CD4-positive, alpha-beta T cell treated with Interleukin-1 beta for 1 hour (primary cell): ENCODE data around the gene BEND5.

Experiments
- DNase-seq, 2 donors: peaks; one replicate each; pipeline ENCODE4 v3.0.0-alpha.2; 2020 to 2022

Gene BEND5

GRCh38 chr1:48761986-48762385, 14.7 kb downstream of the BEND5 start:
- no peak for DNase-seq

- no peak for DNase-seq
Measured at GRCh38 chr1:48761411-48761810, 15.3 kb downstream of the BEND5 start.

DNA sequence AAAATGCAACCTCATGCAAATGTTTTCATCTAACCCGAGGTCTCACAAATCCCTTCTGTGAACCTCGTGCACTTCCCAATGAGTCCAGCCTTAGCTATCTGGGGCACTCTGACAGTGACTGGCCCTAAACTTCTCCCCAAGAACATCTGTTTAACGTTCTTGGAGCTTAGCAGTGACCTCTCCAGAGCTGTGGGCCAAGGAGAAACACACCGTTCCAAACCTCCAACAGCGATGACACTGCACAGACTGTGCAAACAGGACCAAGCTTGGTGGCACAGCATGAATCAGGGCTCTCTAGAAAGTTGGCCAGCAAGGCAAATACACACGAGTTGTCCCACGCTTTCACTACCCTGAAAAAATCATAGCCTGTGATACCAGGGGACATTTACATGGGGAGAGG, 15.8 kb downstream of the BEND5 start:
- DNase-seq: no peak

DNA sequence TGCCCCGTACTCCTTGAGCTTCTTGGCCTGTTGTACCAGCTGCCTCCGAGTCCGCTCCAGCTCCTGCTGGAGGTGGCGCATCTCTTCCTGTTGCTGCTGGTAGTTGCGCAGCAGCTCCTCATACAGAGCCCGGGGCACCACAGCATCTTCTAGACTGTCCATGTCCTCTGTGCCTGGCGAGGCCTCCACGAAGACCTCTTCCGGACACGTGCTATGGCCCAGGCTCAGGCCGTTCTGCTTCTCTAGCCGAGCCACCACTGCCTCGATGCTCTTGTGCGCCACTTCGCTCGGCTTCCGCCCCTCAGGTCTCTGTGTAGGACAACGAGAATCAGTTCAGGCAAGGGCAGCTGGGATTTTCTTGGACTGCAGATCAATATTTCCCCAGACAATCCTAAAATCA, 17.7 kb downstream of the BEND5 start:
- DNase-seq: no peak

- no peak for DNase-seq
Measured at GRCh38 chr1:48757363-48757762, 19.3 kb downstream of the BEND5 start.

- no peak for DNase-seq
Measured at GRCh38 chr1:48756683-48757316, 19.9 kb downstream of the BEND5 start.

DNA sequence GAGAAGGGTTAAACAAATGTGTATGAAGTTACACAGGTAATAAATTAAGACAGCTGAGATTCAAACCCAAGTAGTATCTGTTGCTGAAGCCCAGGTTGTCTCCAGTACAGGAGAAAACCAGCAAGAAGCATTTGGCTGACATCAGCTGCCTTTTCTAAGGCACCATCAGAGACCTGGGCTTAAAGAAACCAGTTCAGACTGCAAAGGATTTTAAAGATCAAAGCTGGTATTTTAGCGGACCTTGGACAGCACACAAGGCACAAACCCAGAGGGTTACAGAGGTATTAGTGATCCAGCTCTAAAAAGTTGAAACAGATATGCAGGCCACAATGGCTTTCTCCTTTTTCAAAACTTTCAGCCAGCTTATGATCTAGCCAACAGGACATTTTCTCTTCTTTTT, 23.4 kb downstream of the BEND5 start:
- DNase-seq: no peak

DNA sequence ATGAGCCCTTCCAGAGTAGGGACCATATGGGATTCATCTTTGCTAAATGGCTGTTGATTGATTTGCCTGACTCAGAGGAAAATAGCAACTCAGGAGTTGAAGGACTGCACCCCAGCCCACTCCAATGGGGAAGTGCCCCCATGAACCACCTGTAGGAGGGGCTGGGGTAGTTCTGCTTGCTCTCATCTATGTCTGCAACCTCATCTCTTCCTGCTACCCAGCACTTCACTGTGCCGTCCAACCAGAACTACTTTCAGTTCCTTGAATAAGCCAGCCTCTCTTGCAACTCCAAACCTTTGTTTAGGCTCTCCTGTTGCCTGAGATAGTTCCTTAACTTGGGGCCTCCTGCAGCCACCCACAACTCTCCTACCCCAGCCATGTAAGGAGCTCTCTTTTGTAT, 26.6 kb downstream of the BEND5 start:
- DNase-seq: peak in 1 of 2 donors; percentile 56

GRCh38 chr1:48749068-48749467, 27.6 kb downstream of the BEND5 start:
- no peak for DNase-seq

- DNase-seq: no peak
Measured at GRCh38 chr1:48746906-48747305, 29.8 kb downstream of the BEND5 start.

DNA sequence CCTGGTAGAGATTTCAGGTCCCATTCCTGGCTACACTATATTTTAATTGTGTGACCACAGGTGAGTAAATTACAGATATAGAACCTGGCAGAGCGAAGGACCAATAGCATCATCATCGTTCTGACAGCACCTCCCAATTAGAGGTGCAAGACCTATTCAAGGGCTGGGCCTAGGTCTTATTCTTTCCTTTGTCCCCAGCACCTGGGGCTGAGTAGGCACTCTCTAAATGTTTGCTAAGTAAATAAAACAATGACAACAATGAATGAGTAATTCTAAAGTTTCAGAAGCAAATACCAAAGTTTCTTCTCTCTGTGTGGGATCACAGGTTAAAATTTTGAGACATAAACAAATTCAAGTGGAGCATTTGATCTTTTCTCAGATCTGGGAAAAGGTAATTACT, 32.7 kb downstream of the BEND5 start:
- DNase-seq: no peak

DNA sequence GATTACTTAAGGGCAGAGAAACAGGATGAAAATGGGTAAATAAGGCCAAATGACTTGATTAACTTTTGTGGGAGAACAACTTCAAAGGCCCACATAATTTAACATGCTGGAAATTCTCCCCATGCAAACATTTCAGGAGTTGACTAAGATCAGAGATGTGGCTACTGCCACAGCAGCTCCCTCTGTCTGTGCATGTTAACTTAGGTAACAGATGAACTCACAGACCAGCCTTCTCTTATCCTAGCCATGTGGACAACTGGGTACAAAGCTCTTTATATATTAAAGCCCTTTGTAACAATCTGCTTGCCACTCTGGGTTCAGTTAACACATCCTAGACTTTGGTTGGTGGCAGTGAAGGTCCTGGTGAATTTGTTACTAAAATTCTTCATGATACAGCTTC, 33.2 kb downstream of the BEND5 start:
- DNase-seq: no peak

- no peak for DNase-seq
Measured at GRCh38 chr1:48741380-48741779, 35.3 kb downstream of the BEND5 start.

GRCh38 chr1:48740621-48741020, 36.1 kb downstream of the BEND5 start:
- DNase-seq: no peak

- no peak for DNase-seq
Measured at GRCh38 chr1:48739091-48739490, 37.6 kb downstream of the BEND5 start.

DNA sequence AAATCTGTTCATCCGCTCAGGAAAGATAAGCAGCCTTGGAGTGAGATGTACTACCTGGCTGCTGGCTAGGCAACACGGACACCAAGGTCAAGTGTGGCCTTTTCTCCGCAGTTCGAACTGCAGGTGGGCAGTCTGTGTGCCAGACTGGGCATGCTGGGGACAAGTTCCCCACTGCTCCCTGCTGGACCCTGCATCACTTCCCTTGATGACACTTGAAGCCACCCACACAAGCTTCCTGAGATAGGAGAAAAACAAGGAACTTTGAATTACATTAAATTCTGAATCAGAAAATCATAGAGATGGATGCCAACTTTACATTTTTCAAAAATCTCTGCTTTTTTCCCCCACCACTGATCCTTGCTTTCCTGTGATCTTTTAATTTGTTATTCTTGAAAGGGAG, 38.3 kb downstream of the BEND5 start:
- DNase-seq: no peak

- no peak for DNase-seq
Measured at GRCh38 chr1:48735796-48736195, 40.9 kb downstream of the BEND5 start.

- DNase-seq: no peak
Measured at GRCh38 chr1:48730164-48730910, 46.4 kb downstream of the BEND5 start.

DNA sequence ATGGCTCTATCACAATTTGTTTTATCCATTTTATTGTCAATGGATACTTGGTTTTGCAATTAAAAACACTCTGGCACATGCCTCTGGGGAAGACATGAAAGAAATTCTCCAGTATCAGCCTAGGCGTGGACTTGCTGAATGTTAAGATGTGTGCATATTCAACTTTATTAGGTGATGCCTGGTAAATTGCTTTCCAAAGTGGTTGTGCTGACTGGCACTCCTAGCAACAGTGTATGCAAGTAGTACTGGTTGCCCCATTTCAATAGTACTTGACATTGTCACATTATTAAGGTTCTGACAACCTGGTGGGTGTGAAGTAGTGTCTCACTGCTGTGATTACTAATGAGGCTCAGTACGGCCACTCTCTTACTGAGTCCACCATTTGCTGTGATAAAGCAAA, 48.1 kb downstream of the BEND5 start:
- DNase-seq: no peak

DNA sequence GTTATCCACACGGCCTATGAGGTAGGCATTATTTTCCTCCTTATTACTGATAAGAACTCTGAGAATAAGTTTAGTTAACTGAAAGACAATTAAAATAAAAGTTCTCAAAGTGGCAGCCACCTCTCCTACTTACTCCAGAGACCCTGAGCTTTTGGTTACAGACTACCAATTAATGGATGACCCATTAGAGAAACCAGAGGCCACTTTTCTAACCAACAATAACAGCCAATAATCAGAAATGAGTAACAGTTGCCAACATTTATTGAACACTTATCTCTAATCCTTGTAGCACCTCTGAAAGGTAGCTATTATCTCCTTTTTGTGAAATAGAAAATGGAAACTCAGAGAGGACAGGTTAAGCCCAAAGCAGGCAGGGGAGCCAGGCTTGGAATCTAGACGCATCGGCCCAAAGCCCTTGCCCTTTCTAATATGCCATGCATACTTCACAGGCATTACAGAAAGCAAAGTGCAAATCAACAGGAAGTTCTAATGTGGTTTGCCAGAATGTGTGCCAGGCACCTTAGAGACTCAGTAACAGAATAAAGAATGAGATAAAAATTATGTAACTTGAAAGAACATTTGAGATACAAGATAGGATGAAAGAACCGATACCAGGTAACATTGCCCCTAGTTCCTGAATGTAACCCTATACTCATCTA, 50.0 kb downstream of the BEND5 start:
- DNase-seq: no peak

GRCh38 chr1:48726139-48726538, 50.6 kb downstream of the BEND5 start:
- no peak for DNase-seq

DNA sequence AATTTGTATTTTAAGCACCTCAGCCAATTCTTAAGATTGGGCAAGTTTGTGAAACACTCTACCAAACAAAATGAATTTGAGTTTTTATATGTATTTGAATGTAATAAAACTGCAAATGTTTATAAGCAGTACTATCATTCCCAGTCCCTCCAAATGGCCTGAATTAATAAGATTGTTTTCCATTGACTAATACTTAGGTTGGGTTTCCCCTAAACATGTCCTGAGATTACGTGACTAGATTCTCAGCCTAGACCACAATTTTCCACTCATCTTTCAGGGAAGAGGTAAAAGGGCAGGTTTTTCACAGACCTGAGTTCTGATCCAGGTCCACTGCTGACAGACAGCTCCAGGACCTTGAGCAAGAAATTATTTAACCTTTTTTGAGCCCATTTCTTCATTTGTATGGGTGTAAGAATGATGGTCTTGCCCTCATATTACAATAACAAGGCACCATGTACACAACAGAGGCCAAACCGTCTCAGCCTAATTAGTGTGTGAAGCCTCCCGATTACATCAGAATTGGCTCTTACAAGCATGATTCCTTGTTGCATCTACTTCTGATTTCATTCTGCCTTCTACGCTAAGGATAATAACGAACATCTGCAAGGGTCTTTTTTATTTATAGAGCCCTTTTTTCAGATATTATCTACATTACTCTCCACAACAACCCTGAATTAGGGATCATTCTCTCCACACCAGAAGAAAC, 51.2 kb downstream of the BEND5 start:
- no peak for DNase-seq

DNA sequence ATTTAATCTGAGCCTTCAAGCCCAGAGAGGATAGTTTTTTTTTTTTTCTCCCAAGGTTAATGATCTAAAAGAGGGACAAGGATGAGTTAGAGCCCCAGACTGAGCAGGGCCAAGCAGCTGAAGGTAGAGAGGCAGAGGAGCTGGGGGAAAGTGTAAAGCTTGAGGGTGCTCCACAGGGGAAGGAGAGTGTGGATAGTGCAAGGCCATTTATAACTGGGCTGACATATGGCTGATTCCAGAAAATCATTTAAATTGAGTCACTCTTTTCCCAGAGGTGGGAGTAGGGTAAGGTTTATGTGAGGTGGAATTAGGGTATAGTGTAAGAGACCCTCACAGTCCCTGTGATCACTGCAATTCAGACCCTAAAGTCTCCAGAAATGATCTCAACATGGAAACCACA, 55.8 kb downstream of the BEND5 start:
- no peak for DNase-seq

GRCh38 chr1:48718705-48719104, 58.0 kb downstream of the BEND5 start:
- DNase-seq: no peak
